Type B pancreatic cell (in vitro differentiated cells): ENCODE data around the gene POMC. TPM values are rescaled to one million over a fixed set of nuclear protein-coding genes. Genes with fewer than 3 reads are reported as not detected.
"Not testable (repeated sequence)": the region's sequence is repeated elsewhere in the genome, so short reads cannot be mapped to it uniquely, and the experiment has no call there.

ENCODE experiments used
- DNase-seq: peaks from one replicate; pipeline ENCODE4 v3.0.0; 2021; ENCODE audit warnings: mixed read lengths; ENCODE audit not compliant: unreplicated experiment; ENCODE audit errors: extremely low spot score
- H3K27ac Mint-ChIP-seq: 2 replicates; pipeline ENCODE4 v1.8.0; 2021; ENCODE audit warnings: mild to moderate bottlenecking, mixed read lengths
- H3K27me3 Mint-ChIP-seq: 2 replicates; pipeline ENCODE4 v1.8.0; 2021; ENCODE audit warnings: mixed read lengths
- H3K36me3 Mint-ChIP-seq: 2 replicates; pipeline ENCODE4 v1.8.0; 2021; ENCODE audit warnings: mixed read lengths
- H3K4me1 Mint-ChIP-seq: one replicate; pipeline ENCODE4 v1.8.0; 2021; ENCODE audit warnings: mixed read lengths; ENCODE audit not compliant: unreplicated experiment
- H3K4me3 Mint-ChIP-seq: 2 replicates; pipeline ENCODE4 v1.8.0; 2021; ENCODE audit warnings: mild to moderate bottlenecking, mixed read lengths
- H3K9me3 Mint-ChIP-seq: 2 replicates; pipeline ENCODE4 v1.8.0; 2021; ENCODE audit warnings: mixed read lengths
- CTCF ChIP-seq: fragments of 200-600 bp; sonication (generic); conservative IDR thresholded peaks from 2 replicates; pipeline ENCODE4 v1.5.0; 2021; ENCODE audit warnings: antibody characterized with exemption, mild to moderate bottlenecking
- total RNA-seq: library from RNA; stranded (reverse); gene quantifications from 2 replicates; pipeline ENCODE4 v1.2.1, GENCODE V29; 2021; ENCODE audit warnings: low replicate concordance

Gene POMC
- total RNA-seq, 1 donor from 2014 or later, result 0.87 TPM

- Mint-ChIP-seq H3K27me3 (peaks cover 18% of the 10 kb centered on the region), H3K36me3 (peaks cover 10% of the 10 kb centered on the region), H3K9me3 (no peaks in the 10 kb centered on the region), H3K4me1 (peaks cover 25% of the 10 kb centered on the region), H3K27ac (peak overlapping the region; percentile 25), H3K4me3 (peak overlapping the region; percentile 0)
- DNase-seq, result no peak
- TF ChIP-seq CTCF, result peak; percentile 46
These were observed 8.4 kb downstream of the POMC start for GRCh38 chr2:25159949-25160348.

GRCh38 chr2:25158096-25158852, 10.1 kb downstream of the POMC start:
- H3K27me3 Mint-ChIP-seq, result peaks cover 7% of the 10 kb centered on the region
- no peak overlapping the region for H3K27ac Mint-ChIP-seq
- DNase-seq, result no peak
- no peaks in the 10 kb centered on the region for H3K9me3 Mint-ChIP-seq
- peaks cover 13% of the 10 kb centered on the region for H3K4me1 Mint-ChIP-seq
- peaks cover 10% of the 10 kb centered on the region for H3K36me3 Mint-ChIP-seq
- H3K4me3 Mint-ChIP-seq, result no peak overlapping the region
- TF ChIP-seq CTCF, result no peak

GRCh38 chr2:25155401-25155800, 13.0 kb downstream of the POMC start:
- Mint-ChIP-seq H3K9me3 (no peaks in the 10 kb centered on the region), H3K4me1 (peaks cover 9% of the 10 kb centered on the region)

GRCh38 chr2:25151718-25152117, 16.7 kb downstream of the POMC start:
- no peak for DNase-seq
- H3K27ac Mint-ChIP-seq, result no peak overlapping the region
- H3K36me3 Mint-ChIP-seq, result no peaks in the 10 kb centered on the region
- no peak for TF ChIP-seq CTCF
- H3K27me3 Mint-ChIP-seq, result no peaks in the 10 kb centered on the region
- H3K4me3 Mint-ChIP-seq, result no peak overlapping the region
- H3K4me1 Mint-ChIP-seq, result no peaks in the 10 kb centered on the region
- H3K9me3 Mint-ChIP-seq, result no peaks in the 10 kb centered on the region

More at GRCh38 chr2:25155401-25155800, 13.0 kb downstream of the POMC start:
- Mint-ChIP-seq H3K4me3 (no peak overlapping the region), H3K27me3 (no peaks in the 10 kb centered on the region), H3K36me3 (peaks cover 6% of the 10 kb centered on the region), H3K27ac (no peak overlapping the region)
- no peak for TF ChIP-seq CTCF
- no peak for DNase-seq

DNA sequence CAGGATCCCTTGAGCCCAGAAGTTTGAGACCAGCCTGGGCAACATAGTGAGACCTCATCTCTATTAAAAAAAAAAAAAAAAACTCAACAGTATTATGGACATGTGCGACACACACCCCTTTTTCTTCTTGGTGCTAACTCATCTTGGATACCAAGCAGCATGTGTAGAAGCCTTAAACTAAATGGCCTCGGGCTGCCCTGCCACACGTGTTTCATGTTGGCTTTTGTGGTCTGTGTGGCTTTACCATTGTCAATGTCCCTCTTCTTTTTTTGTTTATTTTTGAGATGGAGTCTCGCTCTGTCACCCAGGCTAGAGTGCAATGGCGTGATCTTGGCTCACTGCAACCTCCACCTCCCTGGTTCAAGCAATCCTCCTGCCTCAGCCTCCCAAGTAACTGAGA, 17.4 kb downstream of the POMC start:
- not testable (repeated sequence) for DNase-seq, H3K9me3 Mint-ChIP-seq, H3K27me3 Mint-ChIP-seq, H3K36me3 Mint-ChIP-seq, H3K4me3 Mint-ChIP-seq, H3K4me1 Mint-ChIP-seq, H3K27ac Mint-ChIP-seq

DNA sequence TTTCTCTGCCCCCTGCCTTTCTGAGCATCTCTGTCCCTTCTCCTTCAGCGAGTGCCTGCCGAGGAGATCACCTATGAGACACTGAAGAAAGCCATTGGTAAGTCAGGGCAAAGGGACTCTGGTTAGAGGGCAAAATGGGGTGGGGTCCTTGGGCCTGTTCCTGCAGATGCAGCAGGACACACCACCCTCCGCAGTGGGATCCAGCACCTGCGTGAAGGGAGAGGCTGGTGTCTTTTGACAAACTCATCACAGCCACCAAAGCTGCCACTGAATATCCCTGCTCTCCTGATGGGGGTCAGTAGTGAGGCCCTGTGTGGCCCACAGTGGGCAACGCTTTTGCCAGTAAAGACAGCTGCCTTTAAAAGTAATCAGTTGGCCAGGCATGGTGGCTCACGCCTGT, 18.7 kb downstream of the POMC start:
- no peak for DNase-seq
- no peak for TF ChIP-seq CTCF
- H3K27ac Mint-ChIP-seq, result no peak overlapping the region
- H3K36me3 Mint-ChIP-seq, result no peaks in the 10 kb centered on the region
- H3K27me3 Mint-ChIP-seq, result no peaks in the 10 kb centered on the region
- H3K4me1 Mint-ChIP-seq, result no peaks in the 10 kb centered on the region
- H3K4me3 Mint-ChIP-seq, result no peak overlapping the region
- no peaks in the 10 kb centered on the region for H3K9me3 Mint-ChIP-seq
